ENCODE data around the gene AKT2. TPM values are rescaled to one million over a fixed set of nuclear protein-coding genes. Genes with fewer than 3 reads are reported as not detected.

The AKT2 gene
- polyA plus RNA-seq, 1 donor (not counting 4 experiments of a cell fraction or from before 2014, with no cell fraction given), result 108 TPM

DNA sequence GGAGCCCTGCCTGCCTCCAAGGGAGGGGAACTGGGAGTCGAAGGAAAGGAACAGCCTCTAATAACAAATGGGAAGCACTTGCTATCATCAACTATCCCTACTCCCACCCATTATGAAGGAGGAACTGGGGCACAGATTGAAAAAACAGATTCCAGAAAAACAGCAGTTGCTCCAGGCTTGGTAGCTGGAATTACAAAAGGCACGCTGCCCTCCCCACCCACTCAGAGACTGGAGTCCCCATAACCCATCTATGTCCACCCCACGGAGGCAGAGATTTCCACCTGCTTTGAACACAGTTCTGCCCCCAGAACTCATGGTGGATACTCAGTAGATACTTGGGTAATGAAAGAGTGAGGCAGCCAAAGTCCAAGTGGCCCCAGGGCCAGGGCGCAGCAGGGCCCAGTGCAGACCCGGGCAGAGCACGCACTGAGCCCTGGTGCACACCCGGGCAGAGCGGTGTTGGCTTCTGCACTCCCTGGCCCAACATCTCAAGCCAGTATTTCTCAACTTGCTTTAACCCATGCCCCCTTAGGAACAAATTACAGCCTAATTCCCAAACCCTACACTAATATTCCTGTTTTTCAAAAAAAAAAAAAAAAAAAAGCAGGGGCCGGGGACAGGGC, 39.5 kb downstream of the AKT2 start:
- DNase-seq (ENCODE audit: low read depth, low spot score) (no peak), FAIRE-seq (no peak)
- Histone ChIP-seq H3K9me3 (ENCODE audit: control insufficient read depth, low read depth, low read length) (no peaks in the 10 kb centered on the region), H3K27me3 (ENCODE audit: control insufficient read depth, extremely low read depth, insufficient read depth, low read length) (no peaks in the 10 kb centered on the region), H4K20me1 (ENCODE audit: control insufficient read depth, extremely low read depth, insufficient read depth, low read length) (no peaks in the 10 kb centered on the region), H3K9ac (ENCODE audit: control insufficient read depth, extremely low read depth, insufficient read depth, low read length) (no peak overlapping the region), H3K4me1 (ENCODE audit: control insufficient read depth, extremely low read depth, insufficient read depth, low read length) (peaks cover 7% of the 10 kb centered on the region), H3K27ac (ENCODE audit: control insufficient read depth, insufficient read depth, low read length) (no peak overlapping the region), H3K36me3 (ENCODE audit: control insufficient read depth in 2 of 2, extremely low read depth in 1 of 2, insufficient read depth in 2 of 2, low read length in 2 of 2) (peaks cover 0 to 19% of the 10 kb centered on the region in 2 experiments), H3K4me3 (ENCODE audit: control insufficient read depth in 2 of 3, extremely low read depth in 1 of 3, insufficient read depth in 2 of 3, low read depth in 1 of 3, low read length in 3 of 3) (no peak overlapping the region), H3K4me2 (ENCODE audit: control insufficient read depth, extremely low read depth, insufficient read depth, low read depth, low read length) (no peak overlapping the region), H3K79me2 (ENCODE audit: control insufficient read depth, insufficient read depth, low read length) (peaks cover 18% of the 10 kb centered on the region), H2AFZ (ENCODE audit: control insufficient read depth, low read length) (no peak overlapping the region), H3K9me1 (ENCODE audit: control insufficient read depth, extremely low read depth, insufficient read depth, low read length) (no peaks in the 10 kb centered on the region)
- TF ChIP-seq, protein P1, sequence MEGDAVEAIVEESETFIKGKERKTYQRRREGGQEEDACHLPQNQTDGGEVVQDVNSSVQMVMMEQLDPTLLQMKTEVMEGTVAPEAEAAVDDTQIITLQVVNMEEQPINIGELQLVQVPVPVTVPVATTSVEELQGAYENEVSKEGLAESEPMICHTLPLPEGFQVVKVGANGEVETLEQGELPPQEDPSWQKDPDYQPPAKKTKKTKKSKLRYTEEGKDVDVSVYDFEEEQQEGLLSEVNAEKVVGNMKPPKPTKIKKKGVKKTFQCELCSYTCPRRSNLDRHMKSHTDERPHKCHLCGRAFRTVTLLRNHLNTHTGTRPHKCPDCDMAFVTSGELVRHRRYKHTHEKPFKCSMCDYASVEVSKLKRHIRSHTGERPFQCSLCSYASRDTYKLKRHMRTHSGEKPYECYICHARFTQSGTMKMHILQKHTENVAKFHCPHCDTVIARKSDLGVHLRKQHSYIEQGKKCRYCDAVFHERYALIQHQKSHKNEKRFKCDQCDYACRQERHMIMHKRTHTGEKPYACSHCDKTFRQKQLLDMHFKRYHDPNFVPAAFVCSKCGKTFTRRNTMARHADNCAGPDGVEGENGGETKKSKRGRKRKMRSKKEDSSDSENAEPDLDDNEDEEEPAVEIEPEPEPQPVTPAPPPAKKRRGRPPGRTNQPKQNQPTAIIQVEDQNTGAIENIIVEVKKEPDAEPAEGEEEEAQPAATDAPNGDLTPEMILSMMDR (optimal IDR thresholded peaks at IDR 0.05 in 1 of 3, IDR thresholded peaks at IDR 0.05 in 1 of 3, conservative IDR thresholded peaks at IDR 0.05 in 1 of 3; ENCODE audit: extremely low read depth in 1 of 3, insufficient read depth in 2 of 3, low read length in 3 of 3), result no peak
- TF ChIP-seq EZH2 (IDR thresholded peaks at IDR 0.05; ENCODE audit: low read length), result no peak
- dilution Hi-C loops (cut with MboI; ENCODE audit: extremely low pct_ligation_motif_present, low sequenced_read_pairs), result no loop called here

DNA sequence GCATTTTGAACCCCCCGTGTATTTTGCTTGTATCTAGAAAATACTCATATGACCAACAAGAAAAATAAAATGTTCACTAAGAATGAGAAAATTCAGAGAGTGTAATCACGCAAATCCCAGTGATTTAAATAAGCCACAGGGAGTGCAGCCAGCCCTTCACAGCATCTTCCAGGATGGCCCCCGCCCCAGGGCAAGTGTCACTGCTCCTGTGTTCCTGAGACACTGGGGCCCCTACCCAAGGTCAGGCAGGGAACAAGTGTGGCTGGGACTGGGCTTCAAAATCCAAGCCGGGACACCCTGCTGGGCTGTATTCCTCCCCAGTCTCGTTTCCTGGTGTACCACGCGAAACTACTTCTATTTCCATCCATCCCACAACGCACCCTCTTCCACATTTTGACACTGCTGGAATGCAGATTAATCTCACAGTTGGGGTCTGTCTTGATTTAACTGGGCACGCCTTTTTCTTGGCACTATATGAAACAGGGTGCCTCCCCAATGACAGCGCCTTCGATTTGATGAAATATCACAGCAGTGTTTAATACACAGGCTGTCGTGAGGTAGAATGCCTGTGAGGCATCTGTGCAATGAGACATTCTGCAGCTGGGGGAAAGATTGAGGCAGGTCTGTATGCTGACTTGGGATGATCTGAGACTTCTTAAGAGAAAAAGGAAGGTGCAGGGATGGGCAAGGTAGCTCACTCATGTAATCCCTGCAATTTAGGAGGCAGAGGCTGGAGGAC, 40.4 kb downstream of the AKT2 start:
- H4K20me1 ChIP-seq (ENCODE audit: control insufficient read depth, extremely low read depth, insufficient read depth, low read length), result no peaks in the 10 kb centered on the region
- dilution Hi-C loops (cut with MboI; ENCODE audit: extremely low pct_ligation_motif_present, low sequenced_read_pairs), result no loop called here

More for the DNA sequence above, 40.4 kb downstream of the AKT2 start:
- Histone ChIP-seq H3K79me2 (ENCODE audit: control insufficient read depth, insufficient read depth, low read length) (peaks cover 16% of the 10 kb centered on the region), H3K9me3 (ENCODE audit: control insufficient read depth, low read depth, low read length) (no peaks in the 10 kb centered on the region), H3K9me1 (ENCODE audit: control insufficient read depth, extremely low read depth, insufficient read depth, low read length) (no peaks in the 10 kb centered on the region), H3K36me3 (ENCODE audit: control insufficient read depth in 2 of 2, extremely low read depth in 1 of 2, insufficient read depth in 2 of 2, low read length in 2 of 2) (peaks cover 0 to 19% of the 10 kb centered on the region in 2 experiments), H3K4me3 (ENCODE audit: control insufficient read depth in 2 of 3, extremely low read depth in 1 of 3, insufficient read depth in 2 of 3, low read depth in 1 of 3, low read length in 3 of 3) (no peak overlapping the region), H3K9ac (ENCODE audit: control insufficient read depth, extremely low read depth, insufficient read depth, low read length) (no peak overlapping the region), H3K4me2 (ENCODE audit: control insufficient read depth, extremely low read depth, insufficient read depth, low read depth, low read length) (no peak overlapping the region), H3K27ac (ENCODE audit: control insufficient read depth, insufficient read depth, low read length) (no peak overlapping the region), H3K27me3 (ENCODE audit: control insufficient read depth, extremely low read depth, insufficient read depth, low read length) (no peaks in the 10 kb centered on the region), H3K4me1 (ENCODE audit: control insufficient read depth, extremely low read depth, insufficient read depth, low read length) (peaks cover 7% of the 10 kb centered on the region), H2AFZ (ENCODE audit: control insufficient read depth, low read length) (no peak overlapping the region)
- FAIRE-seq, result peak; percentile 76
- no peak for TF ChIP-seq EZH2 (IDR thresholded peaks at IDR 0.05; ENCODE audit: low read length)
- TF ChIP-seq, protein P1 (optimal IDR thresholded peaks at IDR 0.05 in 1 of 3, IDR thresholded peaks at IDR 0.05 in 1 of 3, conservative IDR thresholded peaks at IDR 0.05 in 1 of 3; ENCODE audit: extremely low read depth in 1 of 3, insufficient read depth in 2 of 3, low read length in 3 of 3), result no peak
- DNase-seq (ENCODE audit: low read depth, low spot score), result no peak

Measured in keratinocyte (primary cell).